Smooth muscle cell (in vitro differentiated cells): ENCODE measurements around the gene MYL9. TPM values are rescaled to one million over a fixed set of nuclear protein-coding genes. Genes with fewer than 3 reads are reported as not detected.
"Not testable (repeated sequence)": the region's sequence is repeated elsewhere in the genome, so short reads cannot be mapped to it uniquely, and the experiment has no call there.

Experiments
- DNase-seq: peaks from one replicate; lab custom pipeline; 2025; ENCODE audit not compliant: unreplicated experiment; lab: John Stamatoyannopoulos, UW
- H2AFZ ChIP-seq: fragments of 200-600 bp; sonication (generic); 2 replicates; pipeline ENCODE4 v1.6.0; 2016; ENCODE audit warnings: antibody characterized with exemption, low read depth, mild to moderate bottlenecking
- H3F3A ChIP-seq: fragments of 200-600 bp; sonication (generic); 2 replicates; pipeline ENCODE4 v1.6.0; 2017; ENCODE audit warnings: antibody characterized with exemption, low read depth
- H3K27ac ChIP-seq: fragments of 200-600 bp; sonication (generic); 2 replicates; pipeline ENCODE4 v1.5.1; 2016; ENCODE audit warnings: low read depth, mild to moderate bottlenecking
- H3K27me3 ChIP-seq: fragments of 200-600 bp; sonication (generic); 2 replicates; pipeline ENCODE4 v1.6.1; 2016; ENCODE audit warnings: low read depth, mild to moderate bottlenecking
- H3K36me3 ChIP-seq: fragments of 200-600 bp; sonication (generic); 2 replicates; pipeline ENCODE4 v1.5.1; 2016; ENCODE audit warnings: low read depth
- H3K4me1 ChIP-seq: fragments of 200-600 bp; sonication (generic); 2 replicates; pipeline ENCODE4 v1.5.1; 2016; ENCODE audit warnings: low read depth
- H3K4me2 ChIP-seq: fragments of 200-600 bp; sonication (generic); 2 replicates; pipeline ENCODE4 v1.6.0; 2016; ENCODE audit warnings: mild to moderate bottlenecking
- H3K4me3 ChIP-seq: fragments of 200-600 bp; sonication (generic); 2 replicates; pipeline ENCODE4 v1.5.1; 2016; ENCODE audit warnings: mild to moderate bottlenecking
- H3K79me2 ChIP-seq: fragments of 200-600 bp; sonication (generic); 2 replicates; pipeline ENCODE4 v1.6.0; 2016; ENCODE audit warnings: low read depth, mild to moderate bottlenecking
- H3K9ac ChIP-seq: fragments of 200-600 bp; sonication (generic); 2 replicates; pipeline ENCODE4 v1.6.0; 2016; ENCODE audit warnings: low read depth
- H3K9me3 ChIP-seq: fragments of 200-600 bp; sonication (generic); replicated peaks from 2 replicates; pipeline ENCODE4 v1.5.1; 2016; ENCODE audit warnings: low read depth
- H4K20me1 ChIP-seq: fragments of 200-600 bp; sonication (generic); 2 replicates; pipeline ENCODE4 v1.6.0; 2016; ENCODE audit warnings: low read depth
- WGBS: methylation state at CpG from one replicate; pipeline ENCODE4 v1.1.7; 2016; ENCODE audit warnings: low lambda C conversion rate; 5-methylcytosine and 5-hydroxymethylcytosine counted together
- polyA plus RNA-seq: library from polyadenylated mRNA; unstranded; fragments of >200 nt; fragmentation: Nextera tagmentation; extraction: Ambion mirVana; gene quantifications from 2 replicates; pipeline ENCODE4 v1.2.1, GENCODE V29; 2016
- total RNA-seq: library from RNA; depleted of rRNA; stranded (reverse); fragments of >200 nt; gene quantifications from 2 replicates; pipeline ENCODE4 v1.2.3, GENCODE V29; 2014
- TF ChIP-seq, protein P1 (sequence below): fragments of 200-600 bp; sonication (generic); IDR thresholded peaks from 2 replicates; pipeline ENCODE4 v1.5.1; 2017; ENCODE audit warnings: borderline replicate concordance, mild to moderate bottlenecking, antibody characterized with exemption; ENCODE audit not compliant: insufficient read depth, poor library complexity, severe bottlenecking

MYL9 gene
- total and polyA plus RNA-seq, 2 experiments from 2014 or later, result 198 to 1,109 TPM

DNA sequence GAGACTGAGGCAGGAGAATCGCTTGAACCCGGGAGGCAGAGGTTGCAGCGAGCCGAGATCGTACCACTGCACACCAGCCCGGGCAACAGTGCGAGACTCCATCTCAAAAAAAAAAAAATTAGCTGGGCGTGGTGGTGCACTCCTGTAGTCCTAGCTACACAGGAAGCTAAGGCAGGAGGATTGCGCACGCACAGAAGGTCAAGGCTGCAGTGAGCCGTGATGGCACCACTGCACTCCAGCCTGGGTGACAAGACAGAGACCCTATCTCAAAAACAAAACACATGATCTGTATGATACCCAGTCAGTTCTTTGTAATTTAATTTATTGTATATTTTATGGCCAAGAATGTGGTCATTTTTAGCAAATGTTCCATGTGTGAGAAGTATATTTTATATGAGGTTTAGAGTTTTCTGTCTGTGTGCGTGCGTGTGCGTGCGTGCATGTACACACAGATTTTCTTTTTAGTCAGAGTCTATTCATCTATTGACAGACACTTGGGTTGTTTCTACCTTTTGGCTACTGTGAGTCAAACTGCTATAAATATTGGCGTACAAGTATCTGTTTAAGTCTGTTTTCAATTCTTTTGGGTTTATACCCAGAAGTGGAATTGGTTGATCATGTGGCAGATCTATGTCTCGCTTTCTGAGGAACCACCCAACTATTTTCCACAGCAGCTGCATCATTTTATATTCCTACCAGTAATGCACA lies 22.2 kb upstream of the MYL9 start:
- no peak overlapping the region for H3K9ac ChIP-seq
- H2AFZ ChIP-seq, result no peak overlapping the region
- H3K9me3 ChIP-seq, result no peaks in the 10 kb centered on the region
- WGBS, result 98% methylated on average over 17 of the region's 17 CpGs
- H4K20me1 ChIP-seq, result peaks cover 100% of the 10 kb centered on the region
- H3K4me2 ChIP-seq, result no peak overlapping the region
- H3K4me1 ChIP-seq, result no peaks in the 10 kb centered on the region
- peaks cover 14% of the 10 kb centered on the region for H3F3A ChIP-seq
- H3K27ac ChIP-seq, result no peak overlapping the region
- TF ChIP-seq, protein P1, sequence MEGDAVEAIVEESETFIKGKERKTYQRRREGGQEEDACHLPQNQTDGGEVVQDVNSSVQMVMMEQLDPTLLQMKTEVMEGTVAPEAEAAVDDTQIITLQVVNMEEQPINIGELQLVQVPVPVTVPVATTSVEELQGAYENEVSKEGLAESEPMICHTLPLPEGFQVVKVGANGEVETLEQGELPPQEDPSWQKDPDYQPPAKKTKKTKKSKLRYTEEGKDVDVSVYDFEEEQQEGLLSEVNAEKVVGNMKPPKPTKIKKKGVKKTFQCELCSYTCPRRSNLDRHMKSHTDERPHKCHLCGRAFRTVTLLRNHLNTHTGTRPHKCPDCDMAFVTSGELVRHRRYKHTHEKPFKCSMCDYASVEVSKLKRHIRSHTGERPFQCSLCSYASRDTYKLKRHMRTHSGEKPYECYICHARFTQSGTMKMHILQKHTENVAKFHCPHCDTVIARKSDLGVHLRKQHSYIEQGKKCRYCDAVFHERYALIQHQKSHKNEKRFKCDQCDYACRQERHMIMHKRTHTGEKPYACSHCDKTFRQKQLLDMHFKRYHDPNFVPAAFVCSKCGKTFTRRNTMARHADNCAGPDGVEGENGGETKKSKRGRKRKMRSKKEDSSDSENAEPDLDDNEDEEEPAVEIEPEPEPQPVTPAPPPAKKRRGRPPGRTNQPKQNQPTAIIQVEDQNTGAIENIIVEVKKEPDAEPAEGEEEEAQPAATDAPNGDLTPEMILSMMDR, result no peak
- H3K27me3 ChIP-seq, result no peaks in the 10 kb centered on the region
- H3K79me2 ChIP-seq, result peaks cover 55% of the 10 kb centered on the region
- DNase-seq, result no peak
- H3K36me3 ChIP-seq, result peaks cover 5% of the 10 kb centered on the region
- no peak overlapping the region for H3K4me3 ChIP-seq

DNA sequence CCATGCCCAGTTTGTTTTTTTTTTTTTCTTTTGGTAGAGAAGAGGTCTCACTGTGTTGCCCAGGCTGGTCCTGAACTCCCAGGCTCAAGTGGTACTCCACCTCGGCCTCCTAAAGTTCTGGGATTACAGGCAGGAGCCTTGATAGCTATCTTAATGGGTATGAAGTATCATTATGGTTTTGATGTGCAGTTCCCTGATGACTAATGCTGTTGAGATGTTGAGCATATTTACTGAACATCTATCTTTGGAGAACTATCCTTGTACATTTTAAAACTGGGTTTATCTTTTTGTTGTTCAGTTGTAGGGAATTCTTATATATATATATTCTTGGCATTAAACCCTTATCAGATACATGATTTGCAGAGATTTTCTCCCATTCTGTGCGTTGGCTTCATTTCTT lies 21.4 kb upstream of the MYL9 start:
- H3K4me1 ChIP-seq, result no peaks in the 10 kb centered on the region
- peaks cover 5% of the 10 kb centered on the region for H3K36me3 ChIP-seq
- no peak for DNase-seq
- peaks cover 7% of the 10 kb centered on the region for H3F3A ChIP-seq
- WGBS, result 75% methylated on average over 2 of the region's 2 CpGs
- TF ChIP-seq, protein P1, result no peak
- H3K9me3 ChIP-seq, result no peaks in the 10 kb centered on the region
- peaks cover 48% of the 10 kb centered on the region for H3K79me2 ChIP-seq
- no peak overlapping the region for H3K4me2 ChIP-seq
- no peak overlapping the region for H3K27ac ChIP-seq
- H2AFZ ChIP-seq, result no peak overlapping the region
- H3K9ac ChIP-seq, result no peak overlapping the region
- H3K27me3 ChIP-seq, result no peaks in the 10 kb centered on the region
- H3K4me3 ChIP-seq, result no peak overlapping the region
- peaks cover 95% of the 10 kb centered on the region for H4K20me1 ChIP-seq

- DNase-seq, result no peak
- peaks cover 7% of the 10 kb centered on the region for H3F3A ChIP-seq
- H2AFZ ChIP-seq, result no peak overlapping the region
- 88% methylated on average over 1 of the region's 1 CpG for WGBS
- TF ChIP-seq, protein P1, result no peak
- H3K79me2 ChIP-seq, result peaks cover 34% of the 10 kb centered on the region
- peaks cover 9% of the 10 kb centered on the region for H3K36me3 ChIP-seq
- no peaks in the 10 kb centered on the region for H3K27me3 ChIP-seq
- H3K4me2 ChIP-seq, result no peak overlapping the region
- no peaks in the 10 kb centered on the region for H3K4me1 ChIP-seq
- H3K27ac ChIP-seq, result peak overlapping the region; percentile 31
- no peak overlapping the region for H3K4me3 ChIP-seq
- H3K9ac ChIP-seq, result no peak overlapping the region
- no peaks in the 10 kb centered on the region for H3K9me3 ChIP-seq
- H4K20me1 ChIP-seq, result peaks cover 93% of the 10 kb centered on the region
These were observed 19.8 kb upstream of the MYL9 start for GRCh38 chr20:36521526-36521925.

DNA sequence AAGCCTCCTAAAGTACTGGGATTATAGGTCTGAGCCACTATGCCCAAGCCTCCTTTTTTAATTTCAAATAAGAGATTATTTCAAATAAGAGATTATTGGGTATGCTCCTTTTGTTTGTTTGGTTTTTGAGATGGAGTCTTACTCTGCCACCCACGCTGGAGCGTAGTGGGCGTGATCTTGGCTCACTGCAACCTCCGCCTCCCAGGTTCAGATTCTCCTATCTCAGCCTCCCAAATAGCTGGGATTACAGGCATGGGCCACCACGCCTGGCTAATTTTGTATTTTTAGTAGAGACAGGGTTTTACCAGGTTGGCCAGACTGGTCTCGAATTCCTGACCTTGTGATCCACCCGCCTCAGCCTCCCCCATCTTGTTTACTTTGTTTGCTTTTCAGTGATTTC lies 18.9 kb upstream of the MYL9 start:
- H3K79me2 ChIP-seq, result peaks cover 30% of the 10 kb centered on the region
- not testable (repeated sequence) for H3K4me1 ChIP-seq, H3K27me3 ChIP-seq, H3K27ac ChIP-seq, H3K4me2 ChIP-seq, H3K36me3 ChIP-seq, H3F3A ChIP-seq, H3K4me3 ChIP-seq, H2AFZ ChIP-seq, DNase-seq, H3K9ac ChIP-seq, H3K9me3 ChIP-seq
- WGBS, result 95% methylated on average over 7 of the region's 7 CpGs
- peaks cover 93% of the 10 kb centered on the region for H4K20me1 ChIP-seq
